ENCODE data around the gene CCL18.

DNA sequence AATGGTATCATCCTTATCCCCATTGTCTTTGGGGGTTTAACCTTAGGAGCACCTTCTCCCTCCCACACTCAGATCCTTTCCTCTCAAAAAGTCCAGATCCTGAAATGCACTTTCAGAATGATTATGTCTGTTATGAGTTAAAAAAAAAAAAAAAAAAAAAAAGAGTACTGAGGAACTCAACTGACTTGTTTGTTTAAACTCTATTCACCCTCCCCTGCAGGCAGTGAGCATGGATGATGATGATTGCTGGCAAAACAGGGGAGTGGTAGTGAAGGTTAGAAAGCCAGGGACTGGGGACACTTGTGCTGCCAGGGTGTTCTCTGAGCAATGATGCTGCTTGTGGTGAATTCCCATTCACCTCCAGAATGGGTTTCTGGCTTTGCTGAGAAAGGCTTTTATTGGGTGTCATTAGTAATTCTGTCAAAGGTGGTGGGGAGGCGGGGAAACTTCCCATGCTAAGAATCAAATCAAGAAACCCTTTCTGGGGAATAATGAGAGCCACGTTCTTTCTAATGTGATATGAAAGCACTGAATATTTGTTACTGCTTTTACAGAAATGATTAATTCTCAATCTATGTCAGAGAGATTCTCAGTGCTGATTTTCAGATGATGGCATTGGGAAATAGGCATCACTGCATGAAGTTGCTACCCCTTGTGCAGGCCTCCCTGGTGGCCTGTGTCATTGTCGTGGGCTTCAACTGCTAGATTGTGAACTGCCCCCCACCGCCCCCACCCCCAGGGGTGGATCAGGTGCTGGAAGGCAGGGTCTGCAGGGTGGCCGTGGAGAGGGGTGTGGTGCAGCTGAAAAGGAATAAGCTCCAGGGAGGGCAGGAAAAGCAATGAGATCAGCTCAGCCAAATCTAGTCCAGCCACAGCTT lies 53.7 kb downstream of the CCL18 start:
- TF ChIP-seq, protein P1, sequence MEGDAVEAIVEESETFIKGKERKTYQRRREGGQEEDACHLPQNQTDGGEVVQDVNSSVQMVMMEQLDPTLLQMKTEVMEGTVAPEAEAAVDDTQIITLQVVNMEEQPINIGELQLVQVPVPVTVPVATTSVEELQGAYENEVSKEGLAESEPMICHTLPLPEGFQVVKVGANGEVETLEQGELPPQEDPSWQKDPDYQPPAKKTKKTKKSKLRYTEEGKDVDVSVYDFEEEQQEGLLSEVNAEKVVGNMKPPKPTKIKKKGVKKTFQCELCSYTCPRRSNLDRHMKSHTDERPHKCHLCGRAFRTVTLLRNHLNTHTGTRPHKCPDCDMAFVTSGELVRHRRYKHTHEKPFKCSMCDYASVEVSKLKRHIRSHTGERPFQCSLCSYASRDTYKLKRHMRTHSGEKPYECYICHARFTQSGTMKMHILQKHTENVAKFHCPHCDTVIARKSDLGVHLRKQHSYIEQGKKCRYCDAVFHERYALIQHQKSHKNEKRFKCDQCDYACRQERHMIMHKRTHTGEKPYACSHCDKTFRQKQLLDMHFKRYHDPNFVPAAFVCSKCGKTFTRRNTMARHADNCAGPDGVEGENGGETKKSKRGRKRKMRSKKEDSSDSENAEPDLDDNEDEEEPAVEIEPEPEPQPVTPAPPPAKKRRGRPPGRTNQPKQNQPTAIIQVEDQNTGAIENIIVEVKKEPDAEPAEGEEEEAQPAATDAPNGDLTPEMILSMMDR (IDR thresholded peaks at IDR 0.05; ENCODE audit: insufficient read depth, low read depth, low read length) = no peak
- no peak for TF ChIP-seq EZH2 (IDR thresholded peaks at IDR 0.05; ENCODE audit: insufficient read depth, low read length)
